NCI-H1436 treated with DMSO at 0.1 percent for 48 hours (cell line): ENCODE results near the gene PTPRU.
"Not testable (repeated sequence)": the region's sequence is repeated elsewhere in the genome, so short reads cannot be mapped to it uniquely, and the experiment has no call there.

ENCODE experiments used
- DNase-seq: peaks from one replicate; lab custom pipeline; 2025; lab: John Stamatoyannopoulos, UW

PTPRU gene

GRCh38 chr1:29290414-29290985 lies 54.2 kb downstream of the PTPRU start:
- DNase-seq: no peak

- no peak for DNase-seq
Measured at GRCh38 chr1:29291756-29292155, 55.4 kb downstream of the PTPRU start.

GRCh38 chr1:29292344-29292743 lies 56.0 kb downstream of the PTPRU start:
- DNase-seq: no peak

- DNase-seq: no peak
Measured at GRCh38 chr1:29297450-29297849, 61.1 kb downstream of the PTPRU start.

- no peak for DNase-seq
Measured at GRCh38 chr1:29298246-29298645, 61.9 kb downstream of the PTPRU start.

- DNase-seq: no peak
Measured at GRCh38 chr1:29299446-29299845, 63.1 kb downstream of the PTPRU start.

- DNase-seq: not testable (repeated sequence)
Measured at GRCh38 chr1:29301732-29302131, 65.4 kb downstream of the PTPRU start.

GRCh38 chr1:29303201-29304024 lies 67.1 kb downstream of the PTPRU start:
- no peak for DNase-seq

GRCh38 chr1:29304025-29304684 lies 67.8 kb downstream of the PTPRU start:
- DNase-seq: no peak

GRCh38 chr1:29305943-29306342 lies 69.6 kb downstream of the PTPRU start:
- no peak for DNase-seq

- DNase-seq: no peak
Measured at GRCh38 chr1:29306471-29307140, 70.3 kb downstream of the PTPRU start.

GRCh38 chr1:29309075-29309474 lies 72.8 kb downstream of the PTPRU start:
- no peak for DNase-seq

GRCh38 chr1:29309621-29310020 lies 73.3 kb downstream of the PTPRU start:
- DNase-seq: no peak

- no peak for DNase-seq
Measured at GRCh38 chr1:29310616-29311180, 74.4 kb downstream of the PTPRU start.

- no peak for DNase-seq
Measured at GRCh38 chr1:29311352-29312030, 75.2 kb downstream of the PTPRU start.

GRCh38 chr1:29312469-29313461 lies 76.4 kb downstream of the PTPRU start:
- DNase-seq: no peak

- DNase-seq: not testable (repeated sequence)
Measured at GRCh38 chr1:29314685-29315084, 78.4 kb downstream of the PTPRU start.

GRCh38 chr1:29315262-29315661 lies 78.9 kb downstream of the PTPRU start:
- no peak for DNase-seq

- DNase-seq: no peak
Measured at GRCh38 chr1:29315876-29316275, 79.6 kb downstream of the PTPRU start.
